HEK293 (cell line): ENCODE measurements around the gene EHD3.

ENCODE experiments used
- CTCF ChIA-PET: fragments of 350-600 bp; formaldehyde crosslinking; extraction: SDS; loops from one replicate; lab custom pipeline; 2021; ENCODE audit warnings: antibody characterized with exemption; lab: Yijun Ruan, JAX
- POLR2A ChIA-PET: fragments of 300-600 bp; formaldehyde crosslinking; extraction: SDS; loops from one replicate; lab custom pipeline; 2020; ENCODE audit warnings: antibody characterized with exemption, inconsistent platforms; lab: Yijun Ruan, JAX
- H3K27ac ChIP-seq: fragments of 200-500 bp; sonication (Bioruptor generic); 2 replicates; pipeline ENCODE4 v1.5.1; 2014; ENCODE audit warnings: low read depth, low read length, control low read depth, inconsistent platforms; ENCODE audit errors: extremely low read depth
- H3K36me3 ChIP-seq, 2 experiments: fragments of 200-500 bp in 1 of 2; sonication (Bioruptor generic) in 1 of 2; 1 replicate in 1 of 2; 2 replicates in 1 of 2; pipeline ENCODE4 v1.5.1; 2014 to 2017; ENCODE audit warnings: inconsistent platforms in 2 of 2, low read length in 2 of 2; ENCODE audit not compliant: control insufficient read depth in 2 of 2, insufficient read depth in 1 of 2
- H3K4me1 ChIP-seq: fragments of 200-500 bp; sonication (Bioruptor generic); 2 replicates; pipeline ENCODE4 v1.5.1; 2014; ENCODE audit warnings: mild to moderate bottlenecking, low read length, inconsistent platforms; ENCODE audit not compliant: control insufficient read depth, insufficient read depth
- H3K4me3 ChIP-seq: 2 replicates; pipeline ENCODE4 v1.5.1; 2011; ENCODE audit warnings: low read depth, mild to moderate bottlenecking, control low read depth, low read length, moderate library complexity
- H3K9me3 ChIP-seq: fragments of 200-500 bp; sonication (Bioruptor generic); 2 replicates; pipeline ENCODE4 v1.5.1; 2014; ENCODE audit warnings: low read depth, low read length, inconsistent platforms; ENCODE audit not compliant: control insufficient read depth, insufficient read depth
- GFI1B ChIP-seq: fragments of 450-650 bp; formaldehyde crosslinking; IDR thresholded peaks from 2 replicates; pipeline ENCODE4 v1.5.1; 2016; ENCODE audit warnings: missing biosample characterization, missing genetic modification characterization
- GLI4 ChIP-seq: fragments of 450-650 bp; formaldehyde crosslinking; IDR thresholded peaks from 2 replicates; pipeline ENCODE4 v1.5.1; 2016; ENCODE audit warnings: missing biosample characterization, missing genetic modification characterization
- HOXC10 ChIP-seq: sonication (generic); formaldehyde crosslinking; IDR thresholded peaks from 2 replicates; pipeline ENCODE4 v1.8.1; 2023; ENCODE audit warnings: mild to moderate bottlenecking, missing genetic modification reagents
- OSR2 ChIP-seq: fragments of 450-650 bp; formaldehyde crosslinking; IDR thresholded peaks from 2 replicates; pipeline ENCODE4 v1.5.1; 2016; ENCODE audit warnings: missing biosample characterization, missing genetic modification characterization
- PRDM2 ChIP-seq: fragments of 450-650 bp; formaldehyde crosslinking; IDR thresholded peaks from 2 replicates; pipeline ENCODE4 v1.5.1; 2016; ENCODE audit warnings: missing biosample characterization, missing genetic modification characterization, borderline replicate concordance
- ZBTB44 ChIP-seq: fragments of 450-650 bp; IDR thresholded peaks from 2 replicates; pipeline ENCODE4 v1.5.1; 2018; ENCODE audit warnings: missing biosample characterization, mild to moderate bottlenecking, missing genetic modification characterization
- ZBTB49 ChIP-seq: fragments of 450-650 bp; formaldehyde crosslinking; IDR thresholded peaks from 2 replicates; pipeline ENCODE4 v1.5.1; 2016; ENCODE audit warnings: missing biosample characterization, missing genetic modification characterization, low read depth
- ZNF174 ChIP-seq: fragments of 450-650 bp; formaldehyde crosslinking; IDR thresholded peaks from 2 replicates; pipeline ENCODE4 v1.5.0; 2017; ENCODE audit warnings: missing biosample characterization, mild to moderate bottlenecking, missing genetic modification characterization
- ZNF214 ChIP-seq: fragments of 450-650 bp; formaldehyde crosslinking; IDR thresholded peaks from 2 replicates; pipeline ENCODE4 v1.5.1; 2017; ENCODE audit warnings: missing biosample characterization, mild to moderate bottlenecking, missing genetic modification characterization, borderline replicate concordance
- ZNF280C ChIP-seq: fragments of 450-650 bp; formaldehyde crosslinking; IDR thresholded peaks from 2 replicates; pipeline ENCODE4 v1.5.1; 2016; ENCODE audit warnings: missing biosample characterization, missing genetic modification characterization
- ZNF324 ChIP-seq: fragments of 450-650 bp; formaldehyde crosslinking; IDR thresholded peaks from 2 replicates; pipeline ENCODE4 v1.5.1; 2016; ENCODE audit warnings: missing biosample characterization, missing genetic modification characterization
- ZNF398 ChIP-seq: fragments of 450-650 bp; formaldehyde crosslinking; IDR thresholded peaks from 2 replicates; pipeline ENCODE4 v1.5.1; 2017; ENCODE audit warnings: missing biosample characterization, missing genetic modification characterization
- ZNF426 ChIP-seq: fragments of 450-650 bp; formaldehyde crosslinking; IDR thresholded peaks from 2 replicates; pipeline ENCODE4 v1.5.1; 2017; ENCODE audit warnings: missing biosample characterization, missing genetic modification characterization, mild to moderate bottlenecking, inconsistent platforms, moderate library complexity
- ZNF48 ChIP-seq: fragments of 450-650 bp; formaldehyde crosslinking; IDR thresholded peaks from 2 replicates; pipeline ENCODE4 v1.5.1; 2016; ENCODE audit warnings: missing biosample characterization, missing genetic modification characterization
- ZNF488 ChIP-seq: fragments of 450-650 bp; formaldehyde crosslinking; IDR thresholded peaks from 2 replicates; pipeline ENCODE4 v1.5.1; 2016; ENCODE audit warnings: missing biosample characterization, missing genetic modification characterization
- ZSCAN16 ChIP-seq: fragments of 450-650 bp; formaldehyde crosslinking; IDR thresholded peaks from 2 replicates; pipeline ENCODE4 v1.5.1; 2016; ENCODE audit warnings: missing biosample characterization, missing genetic modification characterization

The EHD3 gene

GRCh38 chr2:31299547-31299946 is 65.6 kb downstream of the EHD3 start:
- H3K4me3 ChIP-seq = no peak overlapping the region
- H3K36me3 ChIP-seq = no peaks in the 10 kb centered on the region
- H3K9me3 ChIP-seq = no peaks in the 10 kb centered on the region
- ChIA-PET CTCF (no interaction called here), POLR2A (no interaction called here)
- H3K27ac ChIP-seq = no peak overlapping the region
- TF ChIP-seq ZNF48 (tag by site-specific recombination) (no peak), ZSCAN16 (tag by site-specific recombination) (no peak), ZNF280C (no peak), GLI4 (tag by site-specific recombination) (no peak), ZBTB44 (tag by site-specific recombination) (no peak), HOXC10 (CRISPR knock-in tag) (no peak), ZNF174 (tag by site-specific recombination) (no peak), ZNF324 (tag by site-specific recombination) (no peak), ZBTB49 (tag by site-specific recombination) (no peak), ZNF214 (tag by site-specific recombination) (no peak)
- no peaks in the 10 kb centered on the region for H3K4me1 ChIP-seq

- Histone ChIP-seq H3K27ac (no peak overlapping the region), H3K36me3 (no peaks in the 10 kb centered on the region), H3K9me3 (no peaks in the 10 kb centered on the region), H3K4me1 (no peaks in the 10 kb centered on the region), H3K4me3 (no peak overlapping the region)
- ChIA-PET POLR2A (no interaction called here), CTCF (interaction anchor here (0.6 to 0.7 kb wide), 3 partner anchors 57 to 162 kb away, joined by 3 to 5 read pairs (median 3); partner anchors contain the start of gene GALNT14)
- TF ChIP-seq ZNF398 (tag by site-specific recombination) (no peak), GFI1B (tag by site-specific recombination) (no peak), ZNF488 (tag by site-specific recombination) (no peak), OSR2 (tag by site-specific recombination) (no peak), ZNF426 (tag by site-specific recombination) (no peak), PRDM2 (no peak)
Measured at GRCh38 chr2:31300309-31300708, 66.4 kb downstream of the EHD3 start.
